Measurements from ENCODE around the gene TSPAN33. TPM values are rescaled to one million over a fixed set of nuclear protein-coding genes. Genes with fewer than 3 reads are reported as not detected.

TSPAN33 gene
- total and polyA plus RNA-seq, 9 of the 15 experiments (the other 6 are each of a cell fraction or from before 2014, with no cell fraction given) = 0.03 to 1.5 (median 0.23) TPM; not detected in 2

- TF ChIP-seq ETS2 (tag; IDR thresholded peaks at IDR 0.05; ENCODE audit: borderline replicate concordance, poor library complexity, severe bottlenecking) (no peak), EZH2 (IDR thresholded peaks at IDR 0.05; ENCODE audit: borderline replicate concordance, low read depth, low read length) (no peak), POLR2H (tag; IDR thresholded peaks at IDR 0.05; ENCODE audit: low read depth) (no peak), LCOR (CRISPR knock-in tag; IDR thresholded peaks at IDR 0.05) (peak; percentile 98), NONO (IDR thresholded peaks at IDR 0.05; ENCODE audit: low read depth in 2 of 2, low read length in 1 of 2) (0 out of 4 replicates have a peak, but pooled peaks of 1 of the 2 experiments have one; percentile 36), RBFOX2 (IDR thresholded peaks at IDR 0.05; ENCODE audit: low read depth, low read length) (no peak)
Measured at GRCh38 chr7:129150199-129150996, 5.9 kb downstream of the TSPAN33 start (continued).

GRCh38 chr7:129157651-129158050 is 13.1 kb downstream of the TSPAN33 start:
- no peaks in the 10 kb centered on the region for H3K9me1 ChIP-seq (ENCODE audit: control insufficient read depth, insufficient read depth, low read length)

More at GRCh38 chr7:129157651-129158050, 13.1 kb downstream of the TSPAN33 start:
- in situ Hi-C loops (cut with MboI) (no loop called here), intact Hi-C loops (cut with micrococcal nuclease) (no loop called here)
- ATAC-seq = no peak
- no peak for FAIRE-seq
- no peaks in the 10 kb centered on the region for H3K9me3 ChIP-seq (replicated peaks; ENCODE audit: control insufficient read depth, insufficient read depth, low read depth, low read length)
- CTCF ChIA-PET (ENCODE audit: low intra/inter-chr PET ratio) = no interaction called here
- WGBS (ENCODE audit: insufficient coverage, low coverage, missing lambda C conversion rate) = 3% methylated on average over 9 of the region's 9 CpGs
- no peak overlapping the region for H2AFZ ChIP-seq (ENCODE audit: low read depth, low read length)
- TF ChIP-seq CHD4 (IDR thresholded peaks at IDR 0.05; ENCODE audit: insufficient read depth, insufficient replicate concordance, low read depth, low read length, poor library complexity, severe bottlenecking) (no peak), ZNF12 (CRISPR knock-in tag; IDR thresholded peaks at IDR 0.05) (peak; percentile 96)
- no peak overlapping the region for H3K27ac ChIP-seq (ENCODE audit: extremely low read depth, low read depth, low read length)
- H3K4me3 ChIP-seq = no peak overlapping the region
- no peaks in the 10 kb centered on the region for H4K20me1 ChIP-seq (replicated peaks; ENCODE audit: control insufficient read depth, insufficient read depth, low read length)
- no peak overlapping the region for H3K4me2 ChIP-seq (ENCODE audit: insufficient read depth, low read length)
- peaks cover 21 to 41% of the 10 kb centered on the region in 2 experiments; a peak in 4 of 5 replicates for H3K27me3 ChIP-seq (ENCODE audit: control insufficient read depth in 2 of 2, insufficient read depth in 2 of 2, low read length in 2 of 2)
- no peak for DNase-seq (ENCODE audit: extremely low read depth in 1 of 4, low spot score in 3 of 4)
- H3K79me2 ChIP-seq (ENCODE audit: control insufficient read depth, insufficient read depth, low read length) = no peaks in the 10 kb centered on the region
- no TSS peak for BruUV-seq (replicated peaks)
- no peaks in the 10 kb centered on the region for H3K4me1 ChIP-seq (replicated peaks in 1 of 2; ENCODE audit: control insufficient read depth in 2 of 2, insufficient read depth in 2 of 2, low read length in 2 of 2)
- no peak overlapping the region for H3K9ac ChIP-seq (ENCODE audit: insufficient read depth in 1 of 2, low read depth in 2 of 2, low read length in 2 of 2)
- POLR2A ChIA-PET = no interaction called here
- H3K36me3 ChIP-seq (ENCODE audit: control insufficient read depth, insufficient read depth, low read length) = no peaks in the 10 kb centered on the region

Measured in K562 (cell line).